ENCODE results near the gene SMAD4. TPM values are rescaled to one million over a fixed set of nuclear protein-coding genes. Genes with fewer than 3 reads are reported as not detected.

SMAD4 gene
- total and polyA plus RNA-seq, 2 experiments from 2014 or later, result 41.9 to 103 TPM

- no peak for TF ChIP-seq POLR2AphosphoS5 (IDR thresholded peaks at IDR 0.05; ENCODE audit: low read depth)
- no peak for TF ChIP-seq STAT1 (IDR thresholded peaks at IDR 0.05; ENCODE audit: unreplicated experiment)
- TF ChIP-seq CREB1 (CRISPR knock-in tag; IDR thresholded peaks at IDR 0.05; ENCODE audit: low read depth), result no peak
- no peak for TF ChIP-seq ZNF331 (CRISPR knock-in tag; IDR thresholded peaks at IDR 0.05; ENCODE audit: low read depth)
- TF ChIP-seq EZH2phosphoT487 (IDR thresholded peaks at IDR 0.05; ENCODE audit: unreplicated experiment), result no peak
- no peak for TF ChIP-seq NANOG (IDR thresholded peaks at IDR 0.05; ENCODE audit: borderline replicate concordance)
- TF ChIP-seq EZH2 (IDR thresholded peaks at IDR 0.05; ENCODE audit: low read depth, unreplicated experiment), result no peak
- no peak for TF ChIP-seq ETS1 (IDR thresholded peaks at IDR 0.05)
- TF ChIP-seq, protein P1, sequence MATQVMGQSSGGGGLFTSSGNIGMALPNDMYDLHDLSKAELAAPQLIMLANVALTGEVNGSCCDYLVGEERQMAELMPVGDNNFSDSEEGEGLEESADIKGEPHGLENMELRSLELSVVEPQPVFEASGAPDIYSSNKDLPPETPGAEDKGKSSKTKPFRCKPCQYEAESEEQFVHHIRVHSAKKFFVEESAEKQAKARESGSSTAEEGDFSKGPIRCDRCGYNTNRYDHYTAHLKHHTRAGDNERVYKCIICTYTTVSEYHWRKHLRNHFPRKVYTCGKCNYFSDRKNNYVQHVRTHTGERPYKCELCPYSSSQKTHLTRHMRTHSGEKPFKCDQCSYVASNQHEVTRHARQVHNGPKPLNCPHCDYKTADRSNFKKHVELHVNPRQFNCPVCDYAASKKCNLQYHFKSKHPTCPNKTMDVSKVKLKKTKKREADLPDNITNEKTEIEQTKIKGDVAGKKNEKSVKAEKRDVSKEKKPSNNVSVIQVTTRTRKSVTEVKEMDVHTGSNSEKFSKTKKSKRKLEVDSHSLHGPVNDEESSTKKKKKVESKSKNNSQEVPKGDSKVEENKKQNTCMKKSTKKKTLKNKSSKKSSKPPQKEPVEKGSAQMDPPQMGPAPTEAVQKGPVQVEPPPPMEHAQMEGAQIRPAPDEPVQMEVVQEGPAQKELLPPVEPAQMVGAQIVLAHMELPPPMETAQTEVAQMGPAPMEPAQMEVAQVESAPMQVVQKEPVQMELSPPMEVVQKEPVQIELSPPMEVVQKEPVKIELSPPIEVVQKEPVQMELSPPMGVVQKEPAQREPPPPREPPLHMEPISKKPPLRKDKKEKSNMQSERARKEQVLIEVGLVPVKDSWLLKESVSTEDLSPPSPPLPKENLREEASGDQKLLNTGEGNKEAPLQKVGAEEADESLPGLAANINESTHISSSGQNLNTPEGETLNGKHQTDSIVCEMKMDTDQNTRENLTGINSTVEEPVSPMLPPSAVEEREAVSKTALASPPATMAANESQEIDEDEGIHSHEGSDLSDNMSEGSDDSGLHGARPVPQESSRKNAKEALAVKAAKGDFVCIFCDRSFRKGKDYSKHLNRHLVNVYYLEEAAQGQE (IDR thresholded peaks at IDR 0.05; ENCODE audit: unreplicated experiment), result no peak
- TF ChIP-seq JUNB (IDR thresholded peaks at IDR 0.05; ENCODE audit: unreplicated experiment), result no peak
- no peak for TF ChIP-seq ZNF114 (CRISPR knock-in tag; IDR thresholded peaks at IDR 0.05)
These were observed 23.8 kb downstream of the SMAD4 start (continued) for GRCh38 chr18:51053814-51054213.

GRCh38 chr18:51054764-51055163 lies 24.8 kb downstream of the SMAD4 start:
- Mint-ChIP-seq H3K4me1 (peaks cover 21% of the 10 kb centered on the region; the same call in 2 of the 3 replicates), H3K36me3 (ENCODE audit: low read depth) (peaks cover 56% of the 10 kb centered on the region), H3K27ac (no peak overlapping the region), H3K27me3 (ENCODE audit: insufficient read depth, low read depth, poor library complexity) (peaks cover 6% of the 10 kb centered on the region), H3K4me3 (no peak overlapping the region), H3K9me3 (no peaks in the 10 kb centered on the region)
- DNase-seq (ENCODE audit: low spot score) (no peak), ATAC-seq (no peak)
- H3K27ac ChIP-seq (ENCODE audit: low read depth), result no peak overlapping the region
- no peak overlapping the region for H3K4me3 ChIP-seq
- no peak for TF ChIP-seq EZH2 (IDR thresholded peaks at IDR 0.05; ENCODE audit: low read depth, unreplicated experiment)
- TF ChIP-seq NANOG (IDR thresholded peaks at IDR 0.05; ENCODE audit: borderline replicate concordance), result no peak
- no peak for TF ChIP-seq ZNF114 (CRISPR knock-in tag; IDR thresholded peaks at IDR 0.05)
- TF ChIP-seq POLR2AphosphoS5 (IDR thresholded peaks at IDR 0.05; ENCODE audit: low read depth), result no peak
- TF ChIP-seq, protein P2, sequence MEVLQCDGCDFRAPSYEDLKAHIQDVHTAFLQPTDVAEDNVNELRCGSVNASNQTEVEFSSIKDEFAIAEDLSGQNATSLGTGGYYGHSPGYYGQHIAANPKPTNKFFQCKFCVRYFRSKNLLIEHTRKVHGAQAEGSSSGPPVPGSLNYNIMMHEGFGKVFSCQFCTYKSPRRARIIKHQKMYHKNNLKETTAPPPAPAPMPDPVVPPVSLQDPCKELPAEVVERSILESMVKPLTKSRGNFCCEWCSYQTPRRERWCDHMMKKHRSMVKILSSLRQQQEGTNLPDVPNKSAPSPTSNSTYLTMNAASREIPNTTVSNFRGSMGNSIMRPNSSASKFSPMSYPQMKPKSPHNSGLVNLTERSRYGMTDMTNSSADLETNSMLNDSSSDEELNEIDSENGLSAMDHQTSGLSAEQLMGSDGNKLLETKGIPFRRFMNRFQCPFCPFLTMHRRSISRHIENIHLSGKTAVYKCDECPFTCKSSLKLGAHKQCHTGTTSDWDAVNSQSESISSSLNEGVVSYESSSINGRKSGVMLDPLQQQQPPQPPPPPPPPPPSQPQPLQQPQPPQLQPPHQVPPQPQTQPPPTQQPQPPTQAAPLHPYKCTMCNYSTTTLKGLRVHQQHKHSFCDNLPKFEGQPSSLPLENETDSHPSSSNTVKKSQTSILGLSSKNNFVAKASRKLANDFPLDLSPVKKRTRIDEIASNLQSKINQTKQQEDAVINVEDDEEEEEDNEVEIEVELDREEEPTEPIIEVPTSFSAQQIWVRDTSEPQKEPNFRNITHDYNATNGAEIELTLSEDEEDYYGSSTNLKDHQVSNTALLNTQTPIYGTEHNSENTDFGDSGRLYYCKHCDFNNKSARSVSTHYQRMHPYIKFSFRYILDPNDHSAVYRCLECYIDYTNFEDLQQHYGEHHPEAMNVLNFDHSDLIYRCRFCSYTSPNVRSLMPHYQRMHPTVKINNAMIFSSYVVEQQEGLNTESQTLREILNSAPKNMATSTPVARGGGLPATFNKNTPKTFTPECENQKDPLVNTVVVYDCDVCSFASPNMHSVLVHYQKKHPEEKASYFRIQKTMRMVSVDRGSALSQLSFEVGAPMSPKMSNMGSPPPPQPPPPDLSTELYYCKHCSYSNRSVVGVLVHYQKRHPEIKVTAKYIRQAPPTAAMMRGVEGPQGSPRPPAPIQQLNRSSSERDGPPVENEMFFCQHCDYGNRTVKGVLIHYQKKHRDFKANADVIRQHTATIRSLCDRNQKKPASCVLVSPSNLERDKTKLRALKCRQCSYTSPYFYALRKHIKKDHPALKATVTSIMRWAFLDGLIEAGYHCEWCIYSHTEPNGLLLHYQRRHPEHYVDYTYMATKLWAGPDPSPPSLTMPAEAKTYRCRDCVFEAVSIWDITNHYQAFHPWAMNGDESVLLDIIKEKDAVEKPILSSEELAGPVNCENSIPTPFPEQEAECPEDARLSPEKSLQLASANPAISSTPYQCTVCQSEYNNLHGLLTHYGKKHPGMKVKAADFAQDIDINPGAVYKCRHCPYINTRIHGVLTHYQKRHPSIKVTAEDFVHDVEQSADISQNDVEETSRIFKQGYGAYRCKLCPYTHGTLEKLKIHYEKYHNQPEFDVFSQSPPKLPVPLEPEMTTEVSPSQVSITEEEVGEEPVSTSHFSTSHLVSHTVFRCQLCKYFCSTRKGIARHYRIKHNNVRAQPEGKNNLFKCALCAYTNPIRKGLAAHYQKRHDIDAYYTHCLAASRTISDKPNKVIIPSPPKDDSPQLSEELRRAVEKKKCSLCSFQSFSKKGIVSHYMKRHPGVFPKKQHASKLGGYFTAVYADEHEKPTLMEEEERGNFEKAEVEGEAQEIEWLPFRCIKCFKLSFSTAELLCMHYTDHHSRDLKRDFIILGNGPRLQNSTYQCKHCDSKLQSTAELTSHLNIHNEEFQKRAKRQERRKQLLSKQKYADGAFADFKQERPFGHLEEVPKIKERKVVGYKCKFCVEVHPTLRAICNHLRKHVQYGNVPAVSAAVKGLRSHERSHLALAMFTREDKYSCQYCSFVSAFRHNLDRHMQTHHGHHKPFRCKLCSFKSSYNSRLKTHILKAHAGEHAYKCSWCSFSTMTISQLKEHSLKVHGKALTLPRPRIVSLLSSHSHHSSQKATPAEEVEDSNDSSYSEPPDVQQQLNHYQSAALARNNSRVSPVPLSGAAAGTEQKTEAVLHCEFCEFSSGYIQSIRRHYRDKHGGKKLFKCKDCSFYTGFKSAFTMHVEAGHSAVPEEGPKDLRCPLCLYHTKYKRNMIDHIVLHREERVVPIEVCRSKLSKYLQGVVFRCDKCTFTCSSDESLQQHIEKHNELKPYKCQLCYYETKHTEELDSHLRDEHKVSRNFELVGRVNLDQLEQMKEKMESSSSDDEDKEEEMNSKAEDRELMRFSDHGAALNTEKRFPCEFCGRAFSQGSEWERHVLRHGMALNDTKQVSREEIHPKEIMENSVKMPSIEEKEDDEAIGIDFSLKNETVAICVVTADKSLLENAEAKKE (CRISPR knock-in tag; IDR thresholded peaks at IDR 0.05), result no peak
- no peaks in the 10 kb centered on the region for H4K20me1 ChIP-seq (replicated peaks; ENCODE audit: insufficient read depth)
- H3K4me1 ChIP-seq (ENCODE audit: insufficient read depth), result peaks cover 21% of the 10 kb centered on the region
- H3K27me3 ChIP-seq (ENCODE audit: insufficient read depth), result no peaks in the 10 kb centered on the region
- no peaks in the 10 kb centered on the region for H3K9me2 ChIP-seq (ENCODE audit: insufficient read depth)
- peaks cover 15% of the 10 kb centered on the region; the same call in 1 of the 2 replicates for H3K36me3 ChIP-seq (ENCODE audit: insufficient read depth)
- no peak overlapping the region for H3K4me2 ChIP-seq
- peaks cover 53% of the 10 kb centered on the region for H3K79me2 ChIP-seq (replicated peaks; ENCODE audit: insufficient read depth)
- no peaks in the 10 kb centered on the region for H3F3A ChIP-seq (replicated peaks; ENCODE audit: low read depth)
- H2AFZ ChIP-seq, result no peak overlapping the region
